Breast epithelium (tissue), 4 donors: ENCODE results near the gene SLC25A6. TPM values are rescaled to one million over a fixed set of nuclear protein-coding genes. Genes with fewer than 3 reads are reported as not detected.

Experiments
- DNase-seq, 2 donors: peaks; one replicate each; pipeline ENCODE4 v3.0.0-alpha.2; 2019; ENCODE audit warnings: low spot score in 2 of 2
- H3K27ac ChIP-seq, 2 donors: fragments of 200-600 bp; sonication (generic) in 1 of 2; one replicate each; pipeline ENCODE4 v1.5.1; 2016 to 2019; ENCODE audit warnings: mild to moderate bottlenecking in 1 of 2
- H3K27me3 ChIP-seq, 2 donors: fragments of 200-600 bp; sonication (generic) in 1 of 2; one replicate each; pipeline versions ENCODE4 v1.5.1 to v1.6.0; 2017 to 2019; ENCODE audit warnings: control low read depth in 1 of 2, mild to moderate bottlenecking in 1 of 2
- H3K36me3 ChIP-seq: fragments of 200-600 bp; one replicate; pipeline ENCODE4 v1.5.1; 2019
- H3K4me1 ChIP-seq, 2 donors: fragments of 200-600 bp; sonication (generic); one replicate each; pipeline ENCODE4 v1.5.1; 2016 to 2019; ENCODE audit warnings: control low read depth in 1 of 2
- H3K4me3 ChIP-seq, 3 donors: fragments of 200-600 bp; sonication (generic); 1 replicate in 2 of 3; 2 replicates in 1 of 3; pipeline ENCODE4 v1.5.1; 2016 to 2019; ENCODE audit warnings: mild to moderate bottlenecking in 3 of 3, moderate library complexity in 2 of 3
- H3K9me3 ChIP-seq, 2 donors: fragments of 200-600 bp; sonication (generic) in 1 of 2; one replicate each; pipeline ENCODE4 v1.5.1; 2016 to 2019; ENCODE audit warnings: control low read depth in 1 of 2
- CTCF ChIP-seq, 3 donors: fragments of 450-650 bp; IDR thresholded peaks; one replicate each; pipeline ENCODE4 v1.5.1; 2016 to 2017; ENCODE audit warnings: antibody characterized with exemption in 3 of 3, mild to moderate bottlenecking in 3 of 3, moderate library complexity in 3 of 3
- POLR2A ChIP-seq: fragments of 450-650 bp; IDR thresholded peaks from one replicate; pipeline ENCODE4 v1.6.1; 2016; ENCODE audit warnings: antibody characterized with exemption, mild to moderate bottlenecking, moderate library complexity
- POLR2AphosphoS5 ChIP-seq, 3 donors: sonication (generic); formaldehyde crosslinking; IDR thresholded peaks; one replicate each; pipeline ENCODE4 v1.6.1; 2017; ENCODE audit warnings: antibody characterized with exemption in 3 of 3
- intact Hi-C: fragments of 100-400 bp; cut with DNase I; formaldehyde crosslinking; loops from one replicate; pipeline ENCODE4 v1.15.1; 2023; ENCODE audit warnings: low total_unique reads
- total RNA-seq, 3 donors: library from RNA; depleted of rRNA; stranded (reverse); fragments of >200 nt; gene quantifications; one replicate each; pipeline ENCODE4 v1.1.0, GENCODE V29; 2016

SLC25A6 gene
- total RNA-seq, 3 donors from 2014 or later: 306 to 401 (median 351) TPM

GRCh38 chrX:1398431-1399340 is 6.8 kb upstream of the SLC25A6 start:
- TF ChIP-seq CTCF (IDR thresholded peaks at IDR 0.05) (no peak), POLR2A (no peak), POLR2AphosphoS5 (IDR thresholded peaks at IDR 0.05) (no peak)
- peaks cover 4% of the 10 kb centered on the region for H3K36me3 ChIP-seq
- no peaks in the 10 kb centered on the region for H3K9me3 ChIP-seq
- no peak overlapping the region for H3K27ac ChIP-seq
- no peak for DNase-seq
- intact Hi-C loops: loop anchor here (10.0 kb wide), 1 partner anchor 196 kb away; the partner anchor contains the start of gene AKAP17A
- H3K27me3 ChIP-seq: no peaks in the 10 kb centered on the region
- no peaks in the 10 kb centered on the region for H3K4me1 ChIP-seq
- no peak overlapping the region for H3K4me3 ChIP-seq

- Histone ChIP-seq H3K4me3 (no peak overlapping the region), H3K9me3 (no peaks in the 10 kb centered on the region), H3K4me1 (no peaks in the 10 kb centered on the region), H3K27ac (no peak overlapping the region), H3K27me3 (no peaks in the 10 kb centered on the region), H3K36me3 (no peaks in the 10 kb centered on the region)
- peak in 1 of 2 donors; percentile 34 for DNase-seq
- intact Hi-C loops: loop anchor here (10.0 kb wide), 1 partner anchor 197 kb away; the partner anchor contains the start of gene AKAP17A
- TF ChIP-seq CTCF (IDR thresholded peaks at IDR 0.05): no peak
- TF ChIP-seq POLR2AphosphoS5 (IDR thresholded peaks at IDR 0.05): no peak
- TF ChIP-seq POLR2A: no peak
These were observed 5.7 kb upstream of the SLC25A6 start for GRCh38 chrX:1397441-1398270.

- H3K36me3 ChIP-seq: no peaks in the 10 kb centered on the region
- DNase-seq: no peak
- intact Hi-C loops: loop anchor here (10.0 kb wide), 1 partner anchor 198 kb away; the partner anchor contains the start of gene AKAP17A
- TF ChIP-seq CTCF (IDR thresholded peaks at IDR 0.05) (no peak), POLR2A (no peak), POLR2AphosphoS5 (IDR thresholded peaks at IDR 0.05) (no peak)
- H3K4me3 ChIP-seq: no peak overlapping the region
- no peaks in the 10 kb centered on the region for H3K27me3 ChIP-seq
- no peaks in the 10 kb centered on the region for H3K9me3 ChIP-seq
- no peak overlapping the region for H3K27ac ChIP-seq
- no peaks in the 10 kb centered on the region for H3K4me1 ChIP-seq
These were observed 5.1 kb upstream of the SLC25A6 start for GRCh38 chrX:1397001-1397400.

GRCh38 chrX:1395646-1396216 is 3.8 kb upstream of the SLC25A6 start:
- TF ChIP-seq CTCF (IDR thresholded peaks at IDR 0.05) (no peak), POLR2A (no peak), POLR2AphosphoS5 (IDR thresholded peaks at IDR 0.05) (no peak)
- H3K4me1 ChIP-seq: peaks cover 0 to 3% of the 10 kb centered on the region in 2 donors
- intact Hi-C loops: loop anchor here (10.0 kb wide), 1 partner anchor 199 kb away; the partner anchor contains the start of gene AKAP17A
- H3K4me3 ChIP-seq: no peak overlapping the region
- no peak overlapping the region for H3K27ac ChIP-seq
- H3K36me3 ChIP-seq: no peaks in the 10 kb centered on the region
- DNase-seq: no peak
- H3K9me3 ChIP-seq: no peaks in the 10 kb centered on the region
- no peaks in the 10 kb centered on the region for H3K27me3 ChIP-seq
